ENCODE measurements around the gene AFF4. TPM values are rescaled to one million over a fixed set of nuclear protein-coding genes. Genes with fewer than 3 reads are reported as not detected.
"Not testable (repeated sequence)": the region's sequence is repeated elsewhere in the genome, so short reads cannot be mapped to it uniquely, and the experiment has no call there.

Gene AFF4, protein sequence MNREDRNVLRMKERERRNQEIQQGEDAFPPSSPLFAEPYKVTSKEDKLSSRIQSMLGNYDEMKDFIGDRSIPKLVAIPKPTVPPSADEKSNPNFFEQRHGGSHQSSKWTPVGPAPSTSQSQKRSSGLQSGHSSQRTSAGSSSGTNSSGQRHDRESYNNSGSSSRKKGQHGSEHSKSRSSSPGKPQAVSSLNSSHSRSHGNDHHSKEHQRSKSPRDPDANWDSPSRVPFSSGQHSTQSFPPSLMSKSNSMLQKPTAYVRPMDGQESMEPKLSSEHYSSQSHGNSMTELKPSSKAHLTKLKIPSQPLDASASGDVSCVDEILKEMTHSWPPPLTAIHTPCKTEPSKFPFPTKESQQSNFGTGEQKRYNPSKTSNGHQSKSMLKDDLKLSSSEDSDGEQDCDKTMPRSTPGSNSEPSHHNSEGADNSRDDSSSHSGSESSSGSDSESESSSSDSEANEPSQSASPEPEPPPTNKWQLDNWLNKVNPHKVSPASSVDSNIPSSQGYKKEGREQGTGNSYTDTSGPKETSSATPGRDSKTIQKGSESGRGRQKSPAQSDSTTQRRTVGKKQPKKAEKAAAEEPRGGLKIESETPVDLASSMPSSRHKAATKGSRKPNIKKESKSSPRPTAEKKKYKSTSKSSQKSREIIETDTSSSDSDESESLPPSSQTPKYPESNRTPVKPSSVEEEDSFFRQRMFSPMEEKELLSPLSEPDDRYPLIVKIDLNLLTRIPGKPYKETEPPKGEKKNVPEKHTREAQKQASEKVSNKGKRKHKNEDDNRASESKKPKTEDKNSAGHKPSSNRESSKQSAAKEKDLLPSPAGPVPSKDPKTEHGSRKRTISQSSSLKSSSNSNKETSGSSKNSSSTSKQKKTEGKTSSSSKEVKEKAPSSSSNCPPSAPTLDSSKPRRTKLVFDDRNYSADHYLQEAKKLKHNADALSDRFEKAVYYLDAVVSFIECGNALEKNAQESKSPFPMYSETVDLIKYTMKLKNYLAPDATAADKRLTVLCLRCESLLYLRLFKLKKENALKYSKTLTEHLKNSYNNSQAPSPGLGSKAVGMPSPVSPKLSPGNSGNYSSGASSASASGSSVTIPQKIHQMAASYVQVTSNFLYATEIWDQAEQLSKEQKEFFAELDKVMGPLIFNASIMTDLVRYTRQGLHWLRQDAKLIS
- 10 to 100 TPM; 55.0 to 87.6 (median 75.3) TPM for total RNA-seq

- H3K27me3 ChIP-seq = no peaks in the 10 kb centered on the region
- H3K4me1 ChIP-seq = peaks cover 3 to 44% (median 3%) of the 10 kb centered on the region in 3 donors
- H3K36me3 ChIP-seq = no peaks in the 10 kb centered on the region
- H3K4me3 ChIP-seq = peak within 1 kb of the TSS; percentile 51 to 100
- peak; percentile 96 for ATAC-seq
- H3K9me3 ChIP-seq = no peaks in the 10 kb centered on the region
- 11% methylated on average over 3 of the region's 98 CpGs; no CpG with 5 or more reads in 1 of the 2 donors for WGBS, 2 donors (ENCODE audit: low coverage in 1 of 2)
- peak within 1 kb of the TSS; percentile 88 to 100 (median 100) for H3K27ac ChIP-seq
- TF ChIP-seq CTCF (IDR thresholded peaks at IDR 0.05) (peak in 1 of 4 experiments; percentile 8), POLR2AphosphoS5 (IDR thresholded peaks at IDR 0.05) (peak; percentile 98), EP300 (IDR thresholded peaks at IDR 0.05) (no peak), POLR2A (IDR thresholded peaks at IDR 0.05) (peak; percentile 96 to 97)
Observed at GRCh38 chr5:132963171-132964104, at the start of gene AFF4. Gene AFF4, minus strand, starts transcription at chr5:132963634. Its CDS starts 26,445 bp downstream, at chr5:132937189.

DNA sequence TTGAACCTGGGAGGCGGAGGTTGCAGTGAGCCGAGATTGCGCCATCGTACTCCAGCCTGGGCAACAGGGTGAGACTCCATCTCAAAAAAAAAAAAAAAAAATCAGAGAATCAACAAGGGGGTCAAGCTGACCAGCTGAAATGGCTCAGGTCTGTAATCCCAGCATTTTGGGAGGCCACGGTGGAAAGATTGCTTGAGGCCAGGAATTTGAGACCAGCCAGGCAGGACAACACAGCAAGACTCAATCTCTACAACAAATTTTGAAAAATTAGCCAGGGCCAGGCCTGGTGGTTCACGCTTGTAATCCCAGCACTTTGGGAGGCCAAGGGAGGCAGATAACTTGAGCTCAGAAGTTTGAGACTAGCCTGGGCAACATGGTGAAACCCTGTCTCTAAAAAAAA, 45.0 kb upstream of the AFF4 start:
- H3K9me3 ChIP-seq, H3K27me3 ChIP-seq, H3K4me1 ChIP-seq, H3K27ac ChIP-seq, ATAC-seq, H3K4me3 ChIP-seq: not testable (repeated sequence)
- H3K36me3 ChIP-seq = peaks cover 0 to 40% of the 10 kb centered on the region in 2 donors
- 78 to 80% methylated on average over 5 to 6 of the region's 6 CpGs for WGBS, 2 donors (ENCODE audit: low coverage in 1 of 2)

GRCh38 chr5:133006653-133007052, 43.2 kb upstream of the AFF4 start:
- no peak overlapping the region for H3K27ac ChIP-seq
- H3K36me3 ChIP-seq = peaks cover 0 to 50% of the 10 kb centered on the region in 2 donors
- H3K4me3 ChIP-seq = no peak overlapping the region
- no peak for TF ChIP-seq CTCF (IDR thresholded peaks at IDR 0.05)
- H3K4me1 ChIP-seq = no peaks in the 10 kb centered on the region
- H3K27me3 ChIP-seq = no peaks in the 10 kb centered on the region
- no peak for ATAC-seq
- WGBS, 2 donors (ENCODE audit: low coverage in 1 of 2) = 54 to 62% methylated on average over 1 of the region's 1 CpG
- H3K9me3 ChIP-seq = no peaks in the 10 kb centered on the region

DNA sequence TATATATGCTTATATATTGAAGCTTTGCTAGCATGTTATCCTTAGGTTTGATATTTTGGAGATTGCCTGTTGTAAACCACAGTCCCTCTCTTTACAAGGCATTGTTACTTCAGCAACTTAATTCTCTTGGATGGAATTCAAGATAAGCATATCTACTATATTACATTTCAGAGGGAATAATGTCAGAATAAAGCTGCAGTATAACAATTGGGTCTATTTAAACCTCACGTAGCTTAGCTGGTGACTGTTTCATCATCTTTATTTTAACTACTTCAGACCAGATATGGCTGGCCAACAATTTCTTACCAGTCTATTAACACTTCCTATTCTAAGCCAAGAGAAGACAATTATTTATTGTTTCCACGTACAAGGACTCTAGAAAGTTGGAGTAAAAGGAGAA, 35.8 kb upstream of the AFF4 start:
- H3K4me1 ChIP-seq = no peaks in the 10 kb centered on the region
- no peak overlapping the region for H3K4me3 ChIP-seq
- no peaks in the 10 kb centered on the region for H3K9me3 ChIP-seq
- ATAC-seq = no peak
- peaks cover 0 to 41% of the 10 kb centered on the region in 2 donors for H3K36me3 ChIP-seq
- no peak overlapping the region for H3K27ac ChIP-seq
- no peak for TF ChIP-seq CTCF (IDR thresholded peaks at IDR 0.05)
- no peak for TF ChIP-seq EP300 (IDR thresholded peaks at IDR 0.05)
- TF ChIP-seq POLR2A (IDR thresholded peaks at IDR 0.05) = no peak
- no peak for TF ChIP-seq POLR2AphosphoS5 (IDR thresholded peaks at IDR 0.05)
- WGBS, 2 donors (ENCODE audit: low coverage in 1 of 2) = 40 to 46% methylated on average over 2 of the region's 2 CpGs
- no peaks in the 10 kb centered on the region for H3K27me3 ChIP-seq

All from gastroesophageal sphincter (tissue), 4 donors.